Astrocyte (in vitro differentiated cells and primary cell): Measurements from ENCODE around the gene CCN5. TPM values are rescaled to one million over a fixed set of nuclear protein-coding genes. Genes with fewer than 3 reads are reported as not detected.
"Not testable (repeated sequence)": the region's sequence is repeated elsewhere in the genome, so short reads cannot be mapped to it uniquely, and the experiment has no call there.

Source experiments
- DNase-seq: peaks from one replicate; pipeline ENCODE4 v3.0.0-alpha.2; 2010; ENCODE audit warnings: low read depth
- FAIRE-seq: peaks from 2 replicates; lab custom pipeline; 2011; peaks lifted over from hg19 to GRCh38; lab: Jason Lieb, UNC
- H2AFZ ChIP-seq: 2 replicates; pipeline ENCODE4 v1.6.0; 2012; ENCODE audit warnings: low read depth, low read length, inconsistent platforms
- H3K27ac ChIP-seq: 2 replicates; pipeline ENCODE4 v1.5.1; 2011; ENCODE audit warnings: low read depth, low read length, inconsistent platforms
- H3K27me3 ChIP-seq: 2 replicates; pipeline ENCODE4 v1.6.0; 2011; ENCODE audit warnings: low read length, inconsistent platforms; ENCODE audit not compliant: insufficient read depth
- H3K36me3 ChIP-seq: 2 replicates; pipeline ENCODE4 v1.5.1; 2011; ENCODE audit warnings: low read length, inconsistent platforms; ENCODE audit not compliant: insufficient read depth
- H3K4me1 ChIP-seq: 2 replicates; pipeline ENCODE4 v1.5.1; 2011; ENCODE audit warnings: low read length, inconsistent platforms; ENCODE audit not compliant: insufficient read depth
- H3K4me2 ChIP-seq: 2 replicates; pipeline ENCODE4 v1.6.0; 2012; ENCODE audit warnings: low read length, inconsistent platforms
- H3K4me3 ChIP-seq: 2 replicates; pipeline ENCODE4 v1.5.1; 2011; ENCODE audit warnings: low read depth, mild to moderate bottlenecking, low read length, inconsistent platforms; ENCODE audit not compliant: insufficient read depth
- H3K79me2 ChIP-seq: 2 replicates; pipeline ENCODE4 v1.6.0; 2012; ENCODE audit warnings: mild to moderate bottlenecking, low read length, inconsistent platforms; ENCODE audit not compliant: insufficient read depth
- H3K9ac ChIP-seq: 2 replicates; pipeline ENCODE4 v1.6.0; 2012; ENCODE audit warnings: mild to moderate bottlenecking, low read length, inconsistent platforms
- H3K9me3 ChIP-seq: 2 replicates; pipeline ENCODE4 v1.5.1; 2012; ENCODE audit warnings: low read depth, mild to moderate bottlenecking, low read length, inconsistent platforms; ENCODE audit not compliant: insufficient read depth
- H4K20me1 ChIP-seq: 2 replicates; pipeline ENCODE4 v1.6.0; 2012; ENCODE audit warnings: low read length, inconsistent platforms; ENCODE audit not compliant: insufficient read depth
- H3K27ac Mint-ChIP-seq: one replicate; pipeline ENCODE4 v1.8.0; 2021; ENCODE audit warnings: mild to moderate bottlenecking, mixed read lengths; ENCODE audit not compliant: unreplicated experiment
- H3K27me3 Mint-ChIP-seq: one replicate; pipeline ENCODE4 v1.8.0; 2021; ENCODE audit warnings: low read depth, mixed read lengths; ENCODE audit not compliant: unreplicated experiment
- H3K36me3 Mint-ChIP-seq: one replicate; pipeline ENCODE4 v1.8.0; 2021; ENCODE audit warnings: low read depth, mixed read lengths; ENCODE audit not compliant: unreplicated experiment
- H3K4me1 Mint-ChIP-seq: one replicate; pipeline ENCODE4 v1.8.0; 2021; ENCODE audit warnings: low read depth, mixed read lengths; ENCODE audit not compliant: unreplicated experiment
- H3K4me3 Mint-ChIP-seq: one replicate; pipeline ENCODE4 v1.8.0; 2021; ENCODE audit warnings: mild to moderate bottlenecking, moderate library complexity, mixed read lengths; ENCODE audit not compliant: unreplicated experiment
- H3K9me3 Mint-ChIP-seq: one replicate; pipeline ENCODE4 v1.8.0; 2021; ENCODE audit warnings: mild to moderate bottlenecking, mixed read lengths; ENCODE audit not compliant: unreplicated experiment
- EZH2 ChIP-seq: IDR thresholded peaks from 2 replicates; pipeline ENCODE4 v1.6.1; 2012; ENCODE audit warnings: mild to moderate bottlenecking, low read length, inconsistent platforms; ENCODE audit not compliant: insufficient read depth
- total RNA-seq: library from RNA; stranded (reverse); gene quantifications from 2 replicates; pipeline ENCODE4 v1.2.1, GENCODE V29; 2021
- TF ChIP-seq, protein P1 (sequence below): IDR thresholded peaks from 2 replicates; pipeline ENCODE4 v1.5.1; 2011; ENCODE audit warnings: low read depth, mild to moderate bottlenecking, inconsistent platforms, low read length, moderate library complexity; ENCODE audit not compliant: insufficient read depth

Gene CCN5
- total RNA-seq, 1 donor from 2014 or later: not detected

GRCh38 chr20:44672318-44672902 lies 42.8 kb upstream of the CCN5 start:
- H3K36me3 ChIP-seq, H3K27ac ChIP-seq, H3K4me3 ChIP-seq, H3K27me3 Mint-ChIP-seq, DNase-seq, H3K9me3 ChIP-seq, H3K9ac ChIP-seq, H3K27ac Mint-ChIP-seq, H3K36me3 Mint-ChIP-seq, H3K9me3 Mint-ChIP-seq, FAIRE-seq, H3K4me3 Mint-ChIP-seq, H4K20me1 ChIP-seq, H3K79me2 ChIP-seq, H3K4me2 ChIP-seq, H2AFZ ChIP-seq, H3K27me3 ChIP-seq, H3K4me1 ChIP-seq: not testable (repeated sequence)
- H3K4me1 Mint-ChIP-seq: peaks cover 22% of the 10 kb centered on the region

- H3K36me3 Mint-ChIP-seq: no peaks in the 10 kb centered on the region
Observed at GRCh38 chr20:44678242-44678641, 36.9 kb upstream of the CCN5 start.

GRCh38 chr20:44678990-44679611 lies 36.1 kb upstream of the CCN5 start:
- no peak overlapping the region for H3K4me2 ChIP-seq
- no peak overlapping the region for H2AFZ ChIP-seq
- H3K4me1 Mint-ChIP-seq: peaks cover 10% of the 10 kb centered on the region
- no peaks in the 10 kb centered on the region for H3K9me3 Mint-ChIP-seq
- no peaks in the 10 kb centered on the region for H3K79me2 ChIP-seq
- no peaks in the 10 kb centered on the region for H3K9me3 ChIP-seq
- H3K27ac ChIP-seq: no peak overlapping the region
- peak overlapping the region; percentile 97 for H3K27ac Mint-ChIP-seq
- H3K27me3 Mint-ChIP-seq: no peaks in the 10 kb centered on the region
- no peak overlapping the region for H3K4me3 ChIP-seq
- H3K4me1 ChIP-seq: no peaks in the 10 kb centered on the region
- TF ChIP-seq, protein P1, sequence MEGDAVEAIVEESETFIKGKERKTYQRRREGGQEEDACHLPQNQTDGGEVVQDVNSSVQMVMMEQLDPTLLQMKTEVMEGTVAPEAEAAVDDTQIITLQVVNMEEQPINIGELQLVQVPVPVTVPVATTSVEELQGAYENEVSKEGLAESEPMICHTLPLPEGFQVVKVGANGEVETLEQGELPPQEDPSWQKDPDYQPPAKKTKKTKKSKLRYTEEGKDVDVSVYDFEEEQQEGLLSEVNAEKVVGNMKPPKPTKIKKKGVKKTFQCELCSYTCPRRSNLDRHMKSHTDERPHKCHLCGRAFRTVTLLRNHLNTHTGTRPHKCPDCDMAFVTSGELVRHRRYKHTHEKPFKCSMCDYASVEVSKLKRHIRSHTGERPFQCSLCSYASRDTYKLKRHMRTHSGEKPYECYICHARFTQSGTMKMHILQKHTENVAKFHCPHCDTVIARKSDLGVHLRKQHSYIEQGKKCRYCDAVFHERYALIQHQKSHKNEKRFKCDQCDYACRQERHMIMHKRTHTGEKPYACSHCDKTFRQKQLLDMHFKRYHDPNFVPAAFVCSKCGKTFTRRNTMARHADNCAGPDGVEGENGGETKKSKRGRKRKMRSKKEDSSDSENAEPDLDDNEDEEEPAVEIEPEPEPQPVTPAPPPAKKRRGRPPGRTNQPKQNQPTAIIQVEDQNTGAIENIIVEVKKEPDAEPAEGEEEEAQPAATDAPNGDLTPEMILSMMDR: no peak
- TF ChIP-seq EZH2: no peak
- no peaks in the 10 kb centered on the region for H3K36me3 ChIP-seq
- H3K4me3 Mint-ChIP-seq: no peak overlapping the region
- peaks cover 6% of the 10 kb centered on the region for H3K27me3 ChIP-seq
- no peaks in the 10 kb centered on the region for H3K36me3 Mint-ChIP-seq
- no peak overlapping the region for H3K9ac ChIP-seq
- DNase-seq (no peak), FAIRE-seq (no peak)
- no peaks in the 10 kb centered on the region for H4K20me1 ChIP-seq

More at GRCh38 chr20:44678242-44678641, 36.9 kb upstream of the CCN5 start:
- no peaks in the 10 kb centered on the region for H3K36me3 ChIP-seq
- Mint-ChIP-seq H3K27ac (peak overlapping the region; percentile 97), H3K27me3 (no peaks in the 10 kb centered on the region), H3K4me3 (no peak overlapping the region), H3K9me3 (no peaks in the 10 kb centered on the region), H3K4me1 (peaks cover 9% of the 10 kb centered on the region)
- H3K9ac ChIP-seq: no peak overlapping the region
- no peak overlapping the region for H3K4me3 ChIP-seq
- TF ChIP-seq EZH2: no peak
- H3K9me3 ChIP-seq: no peaks in the 10 kb centered on the region
- no peaks in the 10 kb centered on the region for H3K79me2 ChIP-seq
- no peak overlapping the region for H3K27ac ChIP-seq
- no peak for FAIRE-seq
- H3K27me3 ChIP-seq: peaks cover 6% of the 10 kb centered on the region
- H2AFZ ChIP-seq: peak overlapping the region; percentile 86
- no peaks in the 10 kb centered on the region for H4K20me1 ChIP-seq
- no peak overlapping the region for H3K4me2 ChIP-seq
- no peak for DNase-seq
- no peaks in the 10 kb centered on the region for H3K4me1 ChIP-seq
